GOT3 (cell line): ENCODE results near the gene VPS26B.
A peak's percentile ranks its signal among the peaks of the same experiment; 100 is the strongest.
"Not testable (repeated sequence)": the region's sequence is repeated elsewhere in the genome, so short reads cannot be mapped to it uniquely, and the experiment has no call there.

ENCODE experiments used
- DNase-seq: peaks from one replicate; lab custom pipeline; 2025; ENCODE audit warnings: mixed read lengths; lab: John Stamatoyannopoulos, UW

VPS26B gene

GRCh38 chr11:134231958-134232659 lies 7.6 kb downstream of the VPS26B start:
- no peak for DNase-seq

- no peak for DNase-seq
These were observed 9.3 kb downstream of the VPS26B start for GRCh38 chr11:134233729-134234179.

- no peak for DNase-seq
These were observed 10.9 kb downstream of the VPS26B start for GRCh38 chr11:134235399-134235798.

GRCh38 chr11:134236834-134237556 lies 12.5 kb downstream of the VPS26B start:
- DNase-seq, result no peak

- DNase-seq, result no peak
These were observed 13.1 kb downstream of the VPS26B start for GRCh38 chr11:134237557-134237922.

GRCh38 chr11:134238956-134239355 lies 14.5 kb downstream of the VPS26B start:
- no peak for DNase-seq

- no peak for DNase-seq
These were observed 16.1 kb downstream of the VPS26B start for GRCh38 chr11:134240592-134240991.

- no peak for DNase-seq
These were observed 17.9 kb downstream of the VPS26B start for GRCh38 chr11:134242376-134242775.

GRCh38 chr11:134243913-134244312 lies 19.4 kb downstream of the VPS26B start:
- no peak for DNase-seq

GRCh38 chr11:134244593-134244992 lies 20.1 kb downstream of the VPS26B start:
- no peak for DNase-seq

GRCh38 chr11:134245434-134245833 lies 21.0 kb downstream of the VPS26B start:
- DNase-seq, result no peak

- DNase-seq, result no peak
These were observed 21.6 kb downstream of the VPS26B start for GRCh38 chr11:134246100-134246499.

- DNase-seq, result no peak
These were observed 22.2 kb downstream of the VPS26B start for GRCh38 chr11:134246678-134247077.

GRCh38 chr11:134248910-134249480 lies 24.5 kb downstream of the VPS26B start:
- no peak for DNase-seq

- no peak for DNase-seq
These were observed 25.8 kb downstream of the VPS26B start for GRCh38 chr11:134250246-134250645.

- DNase-seq, result no peak
These were observed 26.2 kb downstream of the VPS26B start for GRCh38 chr11:134250675-134251074.

GRCh38 chr11:134252346-134253187 lies 28.1 kb downstream of the VPS26B start:
- no peak for DNase-seq

- peak; percentile 50 for DNase-seq
These were observed 28.9 kb downstream of the VPS26B start, which contains the start of the genes ACAD8 and THYN1 for GRCh38 chr11:134253188-134253993. Gene ACAD8, plus strand, starts transcription at chr11:134253568. Its CDS starts 33 bp downstream, at chr11:134253601. Gene THYN1, minus strand, starts transcription at chr11:134253352. Its CDS starts 470 bp downstream, at chr11:134252882.

GRCh38 chr11:134254433-134255183 lies 30.1 kb downstream of the VPS26B start:
- DNase-seq, result no peak

- DNase-seq, result not testable (repeated sequence)
These were observed 30.7 kb downstream of the VPS26B start for GRCh38 chr11:134255184-134255561.
